Subcutaneous adipose tissue (tissue), 4 donors: ENCODE measurements around the gene PRIM2. TPM values are rescaled to one million over a fixed set of nuclear protein-coding genes. Genes with fewer than 3 reads are reported as not detected.

Experiments
- total RNA-seq, 4 donors: library from RNA; depleted of rRNA; stranded (reverse); fragments of >200 nt; gene quantifications; one replicate each; pipeline ENCODE4 v1.1.0, GENCODE V29; 2016
- TF ChIP-seq, protein P1 (sequence below): fragments of 450-650 bp; IDR thresholded peaks from one replicate; pipeline ENCODE4 v1.5.1; 2016; ENCODE audit warnings: low read depth, mild to moderate bottlenecking, control low read depth, antibody characterized with exemption, moderate library complexity

Gene PRIM2
- total RNA-seq, 4 donors from 2014 or later = 5.7 to 11.0 (median 10.5) TPM

GRCh38 chr6:57313711-57314471, 3.5 kb upstream of the PRIM2 start:
- TF ChIP-seq, protein P1, sequence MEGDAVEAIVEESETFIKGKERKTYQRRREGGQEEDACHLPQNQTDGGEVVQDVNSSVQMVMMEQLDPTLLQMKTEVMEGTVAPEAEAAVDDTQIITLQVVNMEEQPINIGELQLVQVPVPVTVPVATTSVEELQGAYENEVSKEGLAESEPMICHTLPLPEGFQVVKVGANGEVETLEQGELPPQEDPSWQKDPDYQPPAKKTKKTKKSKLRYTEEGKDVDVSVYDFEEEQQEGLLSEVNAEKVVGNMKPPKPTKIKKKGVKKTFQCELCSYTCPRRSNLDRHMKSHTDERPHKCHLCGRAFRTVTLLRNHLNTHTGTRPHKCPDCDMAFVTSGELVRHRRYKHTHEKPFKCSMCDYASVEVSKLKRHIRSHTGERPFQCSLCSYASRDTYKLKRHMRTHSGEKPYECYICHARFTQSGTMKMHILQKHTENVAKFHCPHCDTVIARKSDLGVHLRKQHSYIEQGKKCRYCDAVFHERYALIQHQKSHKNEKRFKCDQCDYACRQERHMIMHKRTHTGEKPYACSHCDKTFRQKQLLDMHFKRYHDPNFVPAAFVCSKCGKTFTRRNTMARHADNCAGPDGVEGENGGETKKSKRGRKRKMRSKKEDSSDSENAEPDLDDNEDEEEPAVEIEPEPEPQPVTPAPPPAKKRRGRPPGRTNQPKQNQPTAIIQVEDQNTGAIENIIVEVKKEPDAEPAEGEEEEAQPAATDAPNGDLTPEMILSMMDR = no peak

GRCh38 chr6:57315111-57315510, 2.3 kb upstream of the PRIM2 start:
- TF ChIP-seq, protein P1 = no peak

- TF ChIP-seq, protein P1 = no peak
These were observed 1.6 kb upstream of the PRIM2 start for GRCh38 chr6:57315851-57316250.

DNA sequence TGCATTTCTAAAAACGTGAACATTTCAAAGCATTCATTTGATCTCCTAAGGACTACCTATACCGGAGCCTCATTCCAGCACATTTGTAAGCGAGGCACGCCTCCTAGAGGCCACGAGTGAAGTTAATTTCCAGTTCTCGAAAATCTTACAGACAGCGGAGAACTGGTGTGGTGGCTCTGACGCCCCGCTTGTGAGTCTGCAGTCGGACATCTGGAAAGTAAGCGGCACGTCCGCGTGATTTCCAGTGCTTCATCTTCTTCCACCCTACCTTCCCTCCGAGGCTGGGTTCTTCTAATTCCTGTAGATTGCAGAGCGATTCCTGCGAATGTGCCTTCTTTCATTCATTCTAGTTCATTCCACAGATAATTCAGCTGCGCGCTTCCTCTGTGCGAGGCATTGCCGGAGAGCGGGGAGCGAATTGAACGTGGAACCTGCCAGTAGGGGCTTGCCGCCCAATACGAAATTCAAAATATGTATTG, 810 bp upstream of the PRIM2 start:
- TF ChIP-seq, protein P1 = no peak

DNA sequence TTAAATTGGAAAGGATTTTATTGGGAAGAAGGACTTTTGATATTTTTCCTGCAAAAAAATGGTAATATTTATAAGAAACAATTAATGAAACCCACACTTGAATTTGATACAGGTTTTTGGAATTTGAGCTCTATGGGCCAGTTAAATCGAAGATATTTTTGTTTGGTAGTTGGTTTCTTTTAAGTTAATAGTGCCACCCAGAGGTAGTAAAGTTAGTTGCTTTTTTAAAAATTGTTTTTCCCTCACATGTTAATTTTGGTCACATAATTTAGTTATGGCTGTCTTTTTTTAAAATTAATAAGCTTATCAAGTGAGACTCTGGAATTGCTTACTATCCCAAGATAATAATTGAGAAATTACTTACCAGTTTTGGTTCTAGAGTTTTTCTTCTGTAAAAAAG, 7.1 kb downstream of the PRIM2 start:
- TF ChIP-seq, protein P1 = no peak

DNA sequence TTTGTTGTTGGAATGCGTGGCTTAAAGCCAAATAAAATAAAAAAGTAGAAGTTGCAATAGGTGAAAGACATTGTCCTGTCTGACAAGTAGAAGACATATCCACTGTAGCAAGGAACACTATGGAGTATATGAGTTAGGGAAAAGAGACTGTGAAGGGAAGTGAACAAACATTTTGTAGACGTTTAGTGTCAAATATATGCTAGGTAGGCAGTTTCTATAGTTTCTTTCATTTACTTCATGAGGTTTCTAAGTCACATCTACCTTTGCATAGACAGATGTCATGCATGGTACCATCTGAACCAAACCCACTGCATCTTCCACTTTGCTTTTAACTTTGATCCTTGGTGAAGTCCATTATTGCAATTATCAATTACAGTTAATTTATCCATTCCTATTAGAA, 9.9 kb downstream of the PRIM2 start:
- TF ChIP-seq, protein P1 = no peak

DNA sequence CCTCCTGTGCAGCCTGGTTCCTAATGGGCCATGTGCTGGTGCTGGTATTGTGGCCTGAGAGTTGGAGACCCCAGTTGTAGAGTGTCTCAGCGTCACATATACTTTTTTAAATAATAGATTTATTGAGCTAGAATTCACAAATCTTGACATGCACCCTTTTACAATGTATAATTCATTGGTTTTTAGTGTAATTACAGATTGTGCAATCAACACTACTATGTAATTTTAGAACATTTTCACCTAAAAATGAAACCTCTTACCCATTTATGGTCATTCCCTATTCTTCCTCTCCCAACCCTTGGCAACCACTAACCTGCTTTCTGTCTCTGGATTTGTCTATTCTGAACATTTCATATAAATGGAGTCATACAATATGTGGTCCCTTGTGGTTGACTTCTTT, 10.6 kb downstream of the PRIM2 start:
- TF ChIP-seq, protein P1 = no peak
